Measurements from ENCODE around the gene RSPH3. TPM values are rescaled to one million over a fixed set of nuclear protein-coding genes. Genes with fewer than 3 reads are reported as not detected.

RSPH3 gene
- total RNA-seq, 5 donors from 2014 or later (not counting 1 experiment from before 2014, with no cell fraction given): 1.5 to 2.6 (median 2.1) TPM

- H3K4me3 Mint-ChIP-seq: peak overlapping the region; percentile 96 to 98 (median 96)
- peak overlapping the region; percentile 69 to 95 for H3K4me3 ChIP-seq (ENCODE audit: control insufficient read depth in 1 of 2, extremely low read depth in 1 of 2, low read length in 1 of 2)
- peaks cover 4 to 54% of the 10 kb centered on the region in 2 donors for H3K36me3 ChIP-seq (ENCODE audit: control insufficient read depth in 2 of 2, extremely low read depth in 1 of 2, insufficient read depth in 1 of 2, low read length in 1 of 2)
Observed at GRCh38 chr6:159043251-159043650, 43.2 kb upstream of the RSPH3 start.

GRCh38 chr6:159042826-159043181 is 42.8 kb upstream of the RSPH3 start:
- WGBS (ENCODE audit: insufficient coverage): 10% methylated on average over 5 of the region's 5 CpGs
- no peaks in the 10 kb centered on the region for H3K9me3 ChIP-seq
- no peak for ATAC-seq (replicated peaks in 1 of 4)
- Mint-ChIP-seq H3K4me1 (peaks cover 64 to 68% (median 67%) of the 10 kb centered on the region in 3 donors), H3K4me3 (peak overlapping the region; percentile 96 to 98 (median 96)), H3K27ac (peak overlapping the region; percentile 98), H3K36me3 (peaks cover 58% of the 10 kb centered on the region), H3K27me3 (no peaks in the 10 kb centered on the region), H3K9me3 (no peaks in the 10 kb centered on the region)
- POLR2A ChIA-PET: interaction anchor here (0.6 to 4.9 kb wide), 10 partner anchors 15 to 398 kb away, joined by 3 to 95 read pairs (median 6); partner anchors contain the start of gene DYNLT1 (in 1 of the 2)
- peak overlapping the region; percentile 90 for H3K27ac ChIP-seq (ENCODE audit: low read length)
- DNase-seq: no peak
- peaks cover 6 to 59% of the 10 kb centered on the region in 2 donors for H3K36me3 ChIP-seq (ENCODE audit: control insufficient read depth in 2 of 2, extremely low read depth in 1 of 2, insufficient read depth in 1 of 2, low read length in 1 of 2)
- no peaks in the 10 kb centered on the region for H3K27me3 ChIP-seq (replicated peaks in 1 of 2; ENCODE audit: control insufficient read depth in 2 of 2, extremely low read depth in 1 of 2, insufficient read depth in 2 of 2, low read length in 1 of 2)
- peak overlapping the region; percentile 69 to 95 for H3K4me3 ChIP-seq (ENCODE audit: control insufficient read depth in 1 of 2, extremely low read depth in 1 of 2, low read length in 1 of 2)
- CTCF ChIA-PET: interaction anchor here (0.7 to 5.0 kb wide), 18 partner anchors 9 to 92 kb away, joined by 3 to 101 read pairs (median 4); no protein-coding TSS in a partner anchor
- peaks cover 50 to 54% of the 10 kb centered on the region in 2 experiments for H3K4me1 ChIP-seq (ENCODE audit: control insufficient read depth in 1 of 2, extremely low read depth in 1 of 2, insufficient read depth in 2 of 2, low read length in 2 of 2)

More at GRCh38 chr6:159043251-159043650, 43.2 kb upstream of the RSPH3 start:
- no peaks in the 10 kb centered on the region for H3K9me3 Mint-ChIP-seq
- POLR2A ChIA-PET: interaction anchor here (0.6 to 4.9 kb wide), 11 partner anchors 14 to 399 kb away, joined by 3 to 95 read pairs (median 4); partner anchors contain the start of genes DYNLT1 (in 1 of the 2) and SYTL3 (in 1 of the 2)
- WGBS (ENCODE audit: insufficient coverage): 0% methylated on average over 1 of the region's 6 CpGs
- ATAC-seq (replicated peaks in 1 of 4) (peak; percentile 22 to 35 (median 32)), DNase-seq (peak in 8 of 35 experiments; percentile 25 to 72 (median 36))
- peaks cover 63 to 70% (median 68%) of the 10 kb centered on the region in 3 donors for H3K4me1 Mint-ChIP-seq
- Histone ChIP-seq H3K4me1 (ENCODE audit: control insufficient read depth in 1 of 2, extremely low read depth in 1 of 2, insufficient read depth in 2 of 2, low read length in 2 of 2) (peaks cover 48 to 51% of the 10 kb centered on the region in 2 experiments), H3K27ac (ENCODE audit: low read length) (peak overlapping the region; percentile 90), H3K9me3 (no peaks in the 10 kb centered on the region), H3K27me3 (replicated peaks in 1 of 2; ENCODE audit: control insufficient read depth in 2 of 2, extremely low read depth in 1 of 2, insufficient read depth in 2 of 2, low read length in 1 of 2) (no peaks in the 10 kb centered on the region)
- CTCF ChIA-PET: interaction anchor here (0.5 to 5.0 kb wide), 17 partner anchors 9 to 91 kb away, joined by 3 to 101 read pairs (median 5); no protein-coding TSS in a partner anchor
- peak overlapping the region; percentile 98 for H3K27ac Mint-ChIP-seq
- no peaks in the 10 kb centered on the region for H3K27me3 Mint-ChIP-seq
- H3K36me3 Mint-ChIP-seq: peaks cover 55% of the 10 kb centered on the region

DNA sequence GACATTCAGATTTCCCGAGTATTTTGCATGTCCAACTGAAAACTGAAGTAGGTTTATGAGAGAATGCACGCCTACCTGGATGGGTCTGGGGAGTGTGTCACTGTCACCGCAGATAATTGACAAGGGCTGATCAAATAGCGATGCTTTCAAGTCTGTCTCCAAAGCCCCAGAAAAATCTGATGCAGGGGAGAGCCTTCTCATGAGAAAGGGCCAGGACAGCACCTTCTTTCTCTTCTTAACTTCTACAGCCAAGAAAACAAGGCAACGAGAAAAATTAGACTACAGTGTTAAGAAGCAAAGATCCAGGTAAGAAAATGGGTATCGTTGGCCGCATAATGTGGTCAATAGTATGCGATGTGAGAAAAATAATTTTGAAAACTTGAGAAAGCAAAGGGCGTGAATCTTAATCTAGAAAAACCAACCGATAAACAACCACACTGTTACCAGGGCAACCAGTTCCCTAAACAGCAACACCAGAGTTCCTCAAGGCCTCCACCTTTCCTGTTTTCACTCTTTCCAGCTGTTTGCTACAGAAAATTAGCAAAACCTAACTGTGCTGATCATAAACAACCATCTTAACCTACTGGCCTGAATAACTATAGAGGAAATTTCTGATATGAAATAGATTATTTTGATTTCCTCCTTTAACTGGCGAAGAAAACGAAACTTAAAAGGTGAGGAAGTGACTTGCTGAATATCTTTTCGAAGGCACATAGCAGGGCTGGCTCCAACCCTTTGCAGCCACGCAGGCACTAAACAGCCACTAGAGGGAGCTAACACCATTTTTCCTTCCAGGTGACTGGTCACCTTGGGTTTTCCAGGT is 42.2 kb upstream of the RSPH3 start:
- DNase-seq (peak; percentile 50 to 94 (median 69)), ATAC-seq (replicated peaks in 1 of 4) (peak; percentile 62 to 68 (median 64))
- Mint-ChIP-seq H3K9me3 (no peaks in the 10 kb centered on the region), H3K27ac (peak overlapping the region; percentile 98), H3K4me3 (peak overlapping the region; percentile 96 to 98 (median 96)), H3K36me3 (peaks cover 64% of the 10 kb centered on the region), H3K4me1 (peaks cover 64 to 68% (median 67%) of the 10 kb centered on the region in 3 donors), H3K27me3 (no peaks in the 10 kb centered on the region)
- H3K4me3 ChIP-seq (ENCODE audit: control insufficient read depth in 1 of 2, extremely low read depth in 1 of 2, low read length in 1 of 2): peak overlapping the region; percentile 69 to 95
- ChIA-PET CTCF (interaction anchor here (0.6 to 5.0 kb wide), 19 partner anchors 8 to 92 kb away, joined by 3 to 101 read pairs (median 4); no protein-coding TSS in a partner anchor), POLR2A (interaction anchor here (0.5 to 4.9 kb wide), 11 partner anchors 22 to 398 kb away, joined by 3 to 95 read pairs (median 6); partner anchors contain the start of gene DYNLT1 (in 1 of the 2))
- H3K9me3 ChIP-seq: no peaks in the 10 kb centered on the region
- peak overlapping the region; percentile 90 for H3K27ac ChIP-seq (ENCODE audit: low read length)
- peaks cover 51 to 53% of the 10 kb centered on the region in 2 experiments for H3K4me1 ChIP-seq (ENCODE audit: control insufficient read depth in 1 of 2, extremely low read depth in 1 of 2, insufficient read depth in 2 of 2, low read length in 2 of 2)
- 4% methylated on average over 4 of the region's 14 CpGs for WGBS (ENCODE audit: insufficient coverage)
- H3K27me3 ChIP-seq (replicated peaks in 1 of 2; ENCODE audit: control insufficient read depth in 2 of 2, extremely low read depth in 1 of 2, insufficient read depth in 2 of 2, low read length in 1 of 2): no peaks in the 10 kb centered on the region
- peaks cover 8 to 65% of the 10 kb centered on the region in 2 donors for H3K36me3 ChIP-seq (ENCODE audit: control insufficient read depth in 2 of 2, extremely low read depth in 1 of 2, insufficient read depth in 1 of 2, low read length in 1 of 2)

DNA sequence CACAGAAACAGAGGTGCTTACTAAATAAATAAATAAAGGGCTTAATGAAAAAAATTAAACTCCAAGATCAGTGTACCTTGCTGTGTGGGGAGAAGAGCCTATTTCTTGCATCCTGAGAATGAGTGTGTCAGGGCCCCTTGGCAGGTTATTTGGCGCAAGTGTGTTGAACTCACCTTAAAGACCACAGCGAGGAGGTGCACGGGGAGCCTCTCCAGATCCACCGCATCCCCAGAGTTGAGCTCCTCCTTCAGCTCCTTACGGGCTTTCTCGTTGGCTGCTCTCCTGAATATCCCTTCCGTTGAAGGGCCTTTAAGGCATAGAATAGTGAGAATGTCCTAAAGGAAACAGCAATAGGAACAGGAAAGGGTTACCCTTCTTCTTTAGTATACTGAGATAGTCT is 41.2 kb upstream of the RSPH3 start:
- H3K36me3 Mint-ChIP-seq: peaks cover 69% of the 10 kb centered on the region
- Histone ChIP-seq H3K4me3 (ENCODE audit: control insufficient read depth in 1 of 2, extremely low read depth in 1 of 2, low read length in 1 of 2) (peak overlapping the region; percentile 50 to 69), H3K9me3 (no peaks in the 10 kb centered on the region), H3K27me3 (replicated peaks in 1 of 2; ENCODE audit: control insufficient read depth in 2 of 2, extremely low read depth in 1 of 2, insufficient read depth in 2 of 2, low read length in 1 of 2) (no peaks in the 10 kb centered on the region), H3K27ac (ENCODE audit: low read length) (peak overlapping the region; percentile 90), H3K4me1 (ENCODE audit: control insufficient read depth in 1 of 2, extremely low read depth in 1 of 2, insufficient read depth in 2 of 2, low read length in 2 of 2) (peaks cover 52 to 58% of the 10 kb centered on the region in 2 experiments), H3K36me3 (ENCODE audit: control insufficient read depth in 2 of 2, extremely low read depth in 1 of 2, insufficient read depth in 1 of 2, low read length in 1 of 2) (peaks cover 14 to 75% of the 10 kb centered on the region in 2 donors)
- H3K27me3 Mint-ChIP-seq: no peaks in the 10 kb centered on the region
- 51% methylated on average over 2 of the region's 7 CpGs for WGBS (ENCODE audit: insufficient coverage)
- peak overlapping the region; percentile 96 to 98 (median 96) for H3K4me3 Mint-ChIP-seq
- DNase-seq: no peak
- ChIA-PET CTCF (interaction anchor here (0.7 to 5.0 kb wide), 12 partner anchors 18 to 93 kb away, joined by 3 to 101 read pairs (median 6); no protein-coding TSS in a partner anchor), POLR2A (interaction anchor here (0.7 to 4.9 kb wide), 9 partner anchors 23 to 381 kb away, joined by 3 to 95 read pairs (median 5); no protein-coding TSS in a partner anchor)
- H3K27ac Mint-ChIP-seq: peak overlapping the region; percentile 98
- peaks cover 68 to 72% (median 72%) of the 10 kb centered on the region in 3 donors for H3K4me1 Mint-ChIP-seq
- H3K9me3 Mint-ChIP-seq: no peaks in the 10 kb centered on the region
- no peak for ATAC-seq (replicated peaks in 1 of 4)

DNA sequence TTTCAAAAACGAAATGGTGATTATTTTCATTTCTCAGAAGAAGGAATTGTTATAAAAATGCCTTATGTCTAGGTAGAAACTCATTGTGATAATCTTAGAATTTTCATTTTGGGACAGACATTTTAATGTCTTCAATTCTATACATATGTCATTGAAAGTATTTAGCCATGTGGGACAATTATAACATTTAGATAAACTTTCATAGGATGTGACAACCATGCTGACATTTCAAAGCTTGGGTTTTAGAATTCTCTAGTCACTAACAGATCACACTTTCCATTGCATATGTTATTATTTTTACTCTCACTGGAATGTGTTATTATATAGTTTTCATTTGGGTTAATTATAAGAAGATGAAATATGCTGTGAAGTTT is 39.9 kb upstream of the RSPH3 start:
- H3K4me1 ChIP-seq (ENCODE audit: control insufficient read depth in 1 of 2, extremely low read depth in 1 of 2, insufficient read depth in 2 of 2, low read length in 2 of 2): peaks cover 46 to 58% of the 10 kb centered on the region in 2 experiments
- no CpG with 5 or more reads among the region's 1 CpG for WGBS (ENCODE audit: insufficient coverage)
- H3K4me1 Mint-ChIP-seq: peaks cover 69 to 76% (median 72%) of the 10 kb centered on the region in 3 donors
- no peak for ATAC-seq (replicated peaks in 1 of 4)
- H3K9me3 Mint-ChIP-seq: no peaks in the 10 kb centered on the region
- peak overlapping the region; percentile 54 to 69 for H3K4me3 ChIP-seq (ENCODE audit: control insufficient read depth in 1 of 2, extremely low read depth in 1 of 2, low read length in 1 of 2)
- H3K27me3 ChIP-seq (replicated peaks in 1 of 2; ENCODE audit: control insufficient read depth in 2 of 2, extremely low read depth in 1 of 2, insufficient read depth in 2 of 2, low read length in 1 of 2): no peaks in the 10 kb centered on the region
- ChIA-PET POLR2A (interaction anchor here (0.5 to 1.6 kb wide), 14 partner anchors 18 to 459 kb away, joined by 3 to 11 read pairs (median 4); partner anchors contain the start of gene SYTL3 (in 1 of the 2)), CTCF (interaction anchor here (0.7 to 2.7 kb wide), 12 partner anchors 23 to 170 kb away, joined by 3 to 26 read pairs (median 6); no protein-coding TSS in a partner anchor)
- peak overlapping the region; percentile 96 to 98 (median 96) for H3K4me3 Mint-ChIP-seq
- no peak for DNase-seq
- no peaks in the 10 kb centered on the region for H3K9me3 ChIP-seq
- H3K27ac Mint-ChIP-seq: peak overlapping the region; percentile 98
- no peaks in the 10 kb centered on the region for H3K27me3 Mint-ChIP-seq
- H3K36me3 Mint-ChIP-seq: peaks cover 82% of the 10 kb centered on the region
- peak overlapping the region; percentile 90 for H3K27ac ChIP-seq (ENCODE audit: low read length)
- H3K36me3 ChIP-seq (ENCODE audit: control insufficient read depth in 2 of 2, extremely low read depth in 1 of 2, insufficient read depth in 1 of 2, low read length in 1 of 2): peaks cover 21 to 88% of the 10 kb centered on the region in 2 donors
